SIG-M5 (cell line): Measurements from ENCODE around the gene SPO11.

Experiments
- DNase-seq: peaks from one replicate; lab custom pipeline; 2025; lab: John Stamatoyannopoulos, UW

SPO11 gene

GRCh38 chr20:57375652-57376230 lies 46.1 kb downstream of the SPO11 start:
- DNase-seq = no peak

GRCh38 chr20:57377350-57377749 lies 47.7 kb downstream of the SPO11 start:
- no peak for DNase-seq

- DNase-seq = no peak
Observed at GRCh38 chr20:57378107-57378506, 48.5 kb downstream of the SPO11 start.

- DNase-seq = no peak
Observed at GRCh38 chr20:57378646-57379262, 49.2 kb downstream of the SPO11 start.

GRCh38 chr20:57379263-57379647 lies 49.7 kb downstream of the SPO11 start:
- DNase-seq = no peak

GRCh38 chr20:57380081-57380750 lies 50.6 kb downstream of the SPO11 start:
- DNase-seq = no peak

GRCh38 chr20:57381596-57382503 lies 52.2 kb downstream of the SPO11 start:
- DNase-seq = no peak

GRCh38 chr20:57382516-57382915 lies 52.9 kb downstream of the SPO11 start:
- DNase-seq = no peak

- DNase-seq = no peak
Observed at GRCh38 chr20:57383447-57384347, 54.1 kb downstream of the SPO11 start.

GRCh38 chr20:57384486-57384885 lies 54.9 kb downstream of the SPO11 start:
- DNase-seq = no peak

- DNase-seq = no peak
Observed at GRCh38 chr20:57384953-57385761, 55.6 kb downstream of the SPO11 start.

GRCh38 chr20:57385940-57386339 lies 56.3 kb downstream of the SPO11 start:
- DNase-seq = no peak

- no peak for DNase-seq
Observed at GRCh38 chr20:57386762-57387161, 57.2 kb downstream of the SPO11 start.

GRCh38 chr20:57387463-57387862 lies 57.9 kb downstream of the SPO11 start:
- DNase-seq = no peak

GRCh38 chr20:57387945-57388371 lies 58.4 kb downstream of the SPO11 start:
- no peak for DNase-seq

GRCh38 chr20:57388953-57389694 lies 59.5 kb downstream of the SPO11 start:
- DNase-seq = no peak

GRCh38 chr20:57389695-57390603 lies 60.3 kb downstream of the SPO11 start:
- no peak for DNase-seq

- DNase-seq = no peak
Observed at GRCh38 chr20:57390604-57391438, 61.2 kb downstream of the SPO11 start, which contains the start of gene RBM38. TSS of gene RBM38 (plus strand) at chr20:57391396. CDS start at chr20:57391582, 186 bp downstream.
